H1 (cell line): ENCODE data around the gene EPX. TPM values are rescaled to one million over a fixed set of nuclear protein-coding genes. Genes with fewer than 3 reads are reported as not detected.

Experiments
- CTCF ChIA-PET: fragments of 300-600 bp; sonication (Branson Sonifier 250); formaldehyde crosslinking; loops from one replicate; lab custom pipeline; 2021; ENCODE audit not compliant: partially characterized antibody; lab: Charles Lee
- POLR2A ChIA-PET: fragments of 300-600 bp; sonication (Branson Sonifier 250); formaldehyde crosslinking; loops from one replicate; lab custom pipeline; 2021; ENCODE audit warnings: inconsistent platforms; ENCODE audit not compliant: partially characterized antibody; lab: Charles Lee
- DNase-seq, 2 experiments: peaks; one replicate each; pipeline versions ENCODE4 v3.0.0 to v3.0.0-alpha.2; 2010 to 2022; ENCODE audit warnings: low spot score in 2 of 2, low read depth in 1 of 2, mixed read lengths in 1 of 2
- FAIRE-seq: peaks from 2 replicates; lab custom pipeline; 2011; peaks lifted over from hg19 to GRCh38; lab: Jason Lieb, UNC
- H2AFZ ChIP-seq: 2 replicates; pipeline ENCODE4 v1.8.1; 2012; ENCODE audit warnings: low read length, inconsistent platforms
- H2AK5ac ChIP-seq: 2 replicates; pipeline ENCODE4 v1.6.1; 2013; ENCODE audit warnings: low read depth, low read length
- H2BK120ac ChIP-seq: replicated peaks from 2 replicates; pipeline ENCODE3; 2013; ENCODE audit warnings: low read depth, low read length, inconsistent platforms
- H2BK12ac ChIP-seq: 2 replicates; pipeline ENCODE4 v1.6.1; 2013; ENCODE audit warnings: low read depth, low read length
- H2BK15ac ChIP-seq: 2 replicates; pipeline ENCODE4 v1.6.1; 2013; ENCODE audit warnings: low read length
- H2BK20ac ChIP-seq: 2 replicates; pipeline ENCODE4 v1.6.1; 2013; ENCODE audit warnings: low read length
- H2BK5ac ChIP-seq: 2 replicates; pipeline ENCODE4 v1.6.1; 2013; ENCODE audit warnings: low read depth, low read length
- H3K14ac ChIP-seq: 2 replicates; pipeline ENCODE4 v1.6.1; 2013; ENCODE audit warnings: inconsistent platforms; ENCODE audit not compliant: insufficient read length
- H3K18ac ChIP-seq: 2 replicates; pipeline ENCODE4 v1.6.1; 2013; ENCODE audit warnings: low read length; ENCODE audit errors: extremely low read depth
- H3K23ac ChIP-seq: 2 replicates; pipeline ENCODE4 v1.6.1; 2013; ENCODE audit warnings: inconsistent platforms; ENCODE audit not compliant: insufficient read length
- H3K23me2 ChIP-seq: 2 replicates; pipeline ENCODE4 v1.6.1; 2013; ENCODE audit warnings: low read depth, low read length
- H3K27ac ChIP-seq: 2 replicates; pipeline ENCODE4 v1.6.1; 2011; ENCODE audit warnings: low read depth, low read length, inconsistent platforms
- H3K27me3 ChIP-seq, 4 experiments: replicated peaks in 1 of 4; 1 replicate in 1 of 4; 2 replicates in 3 of 4; pipeline versions ENCODE4 v1.6.1 to v1.8.1; 2011 to 2013; ENCODE audit warnings: low read length in 3 of 4, mild to moderate bottlenecking in 3 of 4, inconsistent platforms in 2 of 4, mixed read lengths in 2 of 4, moderate library complexity in 1 of 4; ENCODE audit not compliant: control insufficient read depth in 3 of 4, insufficient read depth in 3 of 4; ENCODE audit errors: extremely low read depth in 1 of 4
- H3K36me3 ChIP-seq, 4 experiments: 2 replicates each; pipeline versions ENCODE4 v1.6.1 to v1.8.1; 2011 to 2013; ENCODE audit warnings: mild to moderate bottlenecking in 4 of 4, low read length in 3 of 4, moderate library complexity in 2 of 4, control low read depth in 1 of 4, inconsistent platforms in 1 of 4; ENCODE audit not compliant: insufficient read depth in 4 of 4, control insufficient read depth in 2 of 4
- H3K4ac ChIP-seq: replicated peaks from 2 replicates; pipeline ENCODE3; 2013; ENCODE audit warnings: low read length, low read depth, mixed read lengths, inconsistent platforms; ENCODE audit not compliant: insufficient read length
- H3K4me1 ChIP-seq, 4 experiments: replicated peaks in 1 of 4; 1 replicate in 1 of 4; 2 replicates in 3 of 4; pipeline versions ENCODE4 v1.6.1 to v1.8.1; 2011 to 2013; ENCODE audit warnings: low read length in 3 of 4, inconsistent platforms in 2 of 4, mixed read lengths in 1 of 4; ENCODE audit not compliant: insufficient read depth in 4 of 4, control insufficient read depth in 3 of 4
- H3K4me2 ChIP-seq, 2 experiments: 2 replicates each; pipeline versions ENCODE4 v1.6.1 to v1.8.1; 2011 to 2013; ENCODE audit warnings: low read depth in 2 of 2, low read length in 2 of 2, control low read depth in 1 of 2, inconsistent platforms in 1 of 2, mild to moderate bottlenecking in 1 of 2; ENCODE audit not compliant: insufficient read depth in 1 of 2
- H3K4me3 ChIP-seq, 4 experiments: fragments of 200-600, 300-600 bp in 1 of 4; sonication (generic), shearing (Covaris generic), sonication (Bioruptor Twin) in 1 of 4; 2 replicates each; pipeline versions ENCODE4 v1.5.1 to v1.8.1; 2011 to 2016; ENCODE audit warnings: low read length in 4 of 4, low read depth in 3 of 4, control low read depth in 2 of 4, inconsistent platforms in 2 of 4, mild to moderate bottlenecking in 2 of 4, mixed read lengths in 1 of 4, moderate library complexity in 1 of 4; ENCODE audit not compliant: insufficient read depth in 2 of 4; ENCODE audit errors: extremely low read depth in 1 of 4
- H3K56ac ChIP-seq: replicated peaks from 2 replicates; pipeline ENCODE3; 2013; ENCODE audit warnings: low read depth, mild to moderate bottlenecking, mixed read lengths, low read length, inconsistent platforms; ENCODE audit not compliant: insufficient read length
- H3K79me1 ChIP-seq: 2 replicates; pipeline ENCODE4 v1.6.1; 2013; ENCODE audit warnings: low read depth, low read length, control low read depth
- H3K79me2 ChIP-seq, 2 experiments: 2 replicates each; pipeline versions ENCODE4 v1.6.1 to v1.8.1; 2012 to 2013; ENCODE audit warnings: low read length in 2 of 2, mild to moderate bottlenecking in 2 of 2, inconsistent platforms in 1 of 2; ENCODE audit not compliant: insufficient read depth in 2 of 2, control insufficient read depth in 1 of 2
- H3K9ac ChIP-seq, 4 experiments: replicated peaks in 1 of 4; 1 replicate in 1 of 4; 2 replicates in 3 of 4; pipeline versions ENCODE4 v1.6.1 to v1.8.1; 2011 to 2013; ENCODE audit warnings: low read depth in 3 of 4, low read length in 3 of 4, control low read depth in 2 of 4, mild to moderate bottlenecking in 2 of 4, moderate library complexity in 2 of 4, inconsistent platforms in 1 of 4; ENCODE audit errors: extremely low read depth in 1 of 4
- H3K9me3 ChIP-seq, 2 experiments: 2 replicates each; pipeline versions ENCODE4 v1.6.1 to v1.8.1; 2012 to 2013; ENCODE audit warnings: mild to moderate bottlenecking in 2 of 2, moderate library complexity in 2 of 2, control low read depth in 1 of 2, inconsistent platforms in 1 of 2, low read depth in 1 of 2, low read length in 1 of 2, mixed read lengths in 1 of 2; ENCODE audit not compliant: insufficient read depth in 2 of 2
- H4K20me1 ChIP-seq, 2 experiments: replicated peaks in 1 of 2; 2 replicates each; pipeline versions ENCODE3 to v1.8.1; 2011 to 2013; ENCODE audit warnings: inconsistent platforms in 2 of 2, low read length in 2 of 2, mild to moderate bottlenecking in 1 of 2; ENCODE audit not compliant: insufficient read depth in 2 of 2, control insufficient read depth in 1 of 2
- H4K5ac ChIP-seq: 2 replicates; pipeline ENCODE4 v1.6.1; 2013; ENCODE audit warnings: low read length, low read depth, mixed read lengths, inconsistent platforms; ENCODE audit not compliant: insufficient read length
- H4K8ac ChIP-seq: 2 replicates; pipeline ENCODE4 v1.8.0; 2013; ENCODE audit warnings: mild to moderate bottlenecking, moderate library complexity, low read length, inconsistent platforms; ENCODE audit not compliant: insufficient read depth; ENCODE audit errors: extremely low read depth
- H4K91ac ChIP-seq: replicated peaks from 2 replicates; pipeline ENCODE3; 2013; ENCODE audit warnings: low read length, mixed read lengths, inconsistent platforms; ENCODE audit not compliant: insufficient read length
- JUND ChIP-seq: IDR thresholded peaks from 2 replicates; pipeline ENCODE4 v1.6.1; 2011; ENCODE audit warnings: mild to moderate bottlenecking, improper control_type of control experiment, low read length
- MAX ChIP-seq: IDR thresholded peaks from 2 replicates; pipeline ENCODE4 v1.6.1; 2012; ENCODE audit warnings: inconsistent platforms
- PHF8 ChIP-seq: fragments of 200-600 bp; sonication (generic); conservative IDR thresholded peaks from 2 replicates; pipeline ENCODE4 v1.7.1; 2012; ENCODE audit warnings: low read depth, mild to moderate bottlenecking, inconsistent platforms, low read length, moderate library complexity
- SUZ12 ChIP-seq: fragments of 200-600 bp; sonication (generic); IDR thresholded peaks from 2 replicates; pipeline ENCODE4 v1.6.1; 2012; ENCODE audit warnings: mild to moderate bottlenecking, inconsistent platforms, low read length, moderate library complexity, mixed read lengths
- WGBS, 2 experiments: shearing (Covaris generic) in 1 of 2; methylation state at CpG; one replicate each; pipeline versions ENCODE4 v1.1.6 to v1.1.7; 2013 to 2015; ENCODE audit warnings: low lambda C conversion rate in 2 of 2, mixed read lengths in 2 of 2, inconsistent platforms in 1 of 2, low coverage in 1 of 2, missing lambda C conversion rate in 1 of 2; ENCODE audit not compliant: insufficient replicate concordance in 2 of 2, insufficient coverage in 1 of 2, insufficient read length in 1 of 2; ENCODE audit errors: extremely low coverage in 1 of 2, missing lambda C conversion rate in 1 of 2; 5-methylcytosine and 5-hydroxymethylcytosine counted together
- polyA plus RNA-seq, 7 experiments: library from polyadenylated mRNA; depleted of rRNA in 3 of 7; stranded (reverse) in 5 of 7; unstranded in 2 of 7; fragments of >200 nt in 5 of 7; fragments of 200-250 nt in 2 of 7; gene quantifications; 1 replicate in 5 of 7; 2 replicates in 1 of 7; 4 replicates in 1 of 7; pipeline versions ENCODE4 v1.2.1 to v1.2.3, GENCODE V29; 2011 to 2013; ENCODE audit warnings: missing spikeins in 2 of 7, mixed read lengths in 2 of 7
- total RNA-seq: library from RNA; stranded (reverse); fragmentation: NEBNext Ultra II Directional; extraction: Animal tissue kit (Norgen Biotek cat#: 25700); gene quantifications from 2 replicates; pipeline ENCODE4 v1.2.1, GENCODE V29; 2021
- TF ChIP-seq, protein P1 (sequence below): IDR thresholded peaks from 2 replicates; pipeline ENCODE4 v1.6.1; 2012; ENCODE audit warnings: inconsistent platforms

Gene EPX
- total and polyA plus RNA-seq, 2 of the 8 experiments (the other 6 are each of a cell fraction or from before 2014, with no cell fraction given) = not detected

GRCh38 chr17:58232707-58233156 lies 40.2 kb downstream of the EPX start:
- Histone ChIP-seq H3K23me2 (no peaks in the 10 kb centered on the region), H4K8ac (no peak overlapping the region), H3K79me1 (no peaks in the 10 kb centered on the region), H3K4ac (no peak overlapping the region), H2BK12ac (no peak overlapping the region), H3K14ac (no peak overlapping the region), H2AFZ (peak overlapping the region; percentile 77; the same call in 1 of the 2 replicates), H3K27ac (no peak overlapping the region), H2AK5ac (no peak overlapping the region), H3K56ac (no peak overlapping the region), H3K18ac (no peak overlapping the region), H3K4me3 (no peak overlapping the region), H4K20me1 (no peaks in the 10 kb centered on the region), H3K9me3 (no peaks in the 10 kb centered on the region), H3K36me3 (no peaks in the 10 kb centered on the region), H2BK20ac (no peak overlapping the region), H3K27me3 (peaks cover 0 to 10% (median 5%) of the 10 kb centered on the region in 4 experiments; a peak in 5 of 7 replicates), H4K91ac (no peak overlapping the region), H3K9ac (no peak overlapping the region), H4K5ac (no peak overlapping the region), H2BK5ac (no peak overlapping the region), H2BK15ac (no peak overlapping the region), H3K4me2 (no peak overlapping the region), H3K79me2 (no peaks in the 10 kb centered on the region), H2BK120ac (no peak overlapping the region), H3K4me1 (peaks cover 0 to 4% (median 0%) of the 10 kb centered on the region in 4 experiments; a peak in 4 of 7 replicates), H3K23ac (no peak overlapping the region)
- no peak for FAIRE-seq
- no peak for DNase-seq
- TF ChIP-seq, protein P1, sequence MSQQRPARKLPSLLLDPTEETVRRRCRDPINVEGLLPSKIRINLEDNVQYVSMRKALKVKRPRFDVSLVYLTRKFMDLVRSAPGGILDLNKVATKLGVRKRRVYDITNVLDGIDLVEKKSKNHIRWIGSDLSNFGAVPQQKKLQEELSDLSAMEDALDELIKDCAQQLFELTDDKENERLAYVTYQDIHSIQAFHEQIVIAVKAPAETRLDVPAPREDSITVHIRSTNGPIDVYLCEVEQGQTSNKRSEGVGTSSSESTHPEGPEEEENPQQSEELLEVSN = 0 out of 2 replicates have a peak, but pooled peaks have one; percentile 40
- TF ChIP-seq MAX (peak; percentile 65), JUND (no peak), SUZ12 (no peak), PHF8 (no peak)
- WGBS, 2 experiments = 84% methylated on average over 12 of the region's 12 CpGs; no CpG with 5 or more reads in 1 of the 2 experiments
- ChIA-PET CTCF (interaction anchor here (0.6 to 1.5 kb wide), 8 partner anchors 16 to 76 kb away, joined by 3 to 5 read pairs (median 4); no protein-coding TSS in a partner anchor), POLR2A (interaction anchor here (1.0 to 1.5 kb wide), 2 partner anchors 9 to 14 kb away, joined by 3 to 4 read pairs; no protein-coding TSS in a partner anchor)
